ENCODE data around the gene SLC35G2.
"Not testable (repeated sequence)": the region's sequence is repeated elsewhere in the genome, so short reads cannot be mapped to it uniquely, and the experiment has no call there.

The SLC35G2 gene
- 0 to 0.49 reads per million in 2 donors for total RNA-seq

GRCh38 chr3:136818769-136819391 is at the start of gene SLC35G2:
SLC35G2 (plus strand) TSS chr3:136819126; CDS start chr3:136854461, 35,335 bp downstream.
- peak; percentile 9 for DNase-seq

GRCh38 chr3:136772709-136773108 is 46.2 kb upstream of the SLC35G2 start:
- no peak for DNase-seq

- no peak for DNase-seq
Observed at GRCh38 chr3:136778865-136779264, 40.1 kb upstream of the SLC35G2 start.

- no peak for DNase-seq
Observed at GRCh38 chr3:136780741-136781140, 38.2 kb upstream of the SLC35G2 start.

- DNase-seq, result no peak
Observed at GRCh38 chr3:136783708-136784191, 35.2 kb upstream of the SLC35G2 start.

GRCh38 chr3:136787349-136787748 is 31.6 kb upstream of the SLC35G2 start:
- DNase-seq, result peak; percentile 6

- DNase-seq, result no peak
Observed at GRCh38 chr3:136788154-136788553, 30.8 kb upstream of the SLC35G2 start.

GRCh38 chr3:136789976-136790375 is 28.9 kb upstream of the SLC35G2 start:
- no peak for DNase-seq

GRCh38 chr3:136790786-136791185 is 28.1 kb upstream of the SLC35G2 start:
- DNase-seq, result no peak

GRCh38 chr3:136792556-136793330 is 26.2 kb upstream of the SLC35G2 start:
- no peak for DNase-seq

GRCh38 chr3:136801146-136801545 is 17.8 kb upstream of the SLC35G2 start:
- DNase-seq, result not testable (repeated sequence)

- no peak for DNase-seq
Observed at GRCh38 chr3:136802481-136802996, 16.4 kb upstream of the SLC35G2 start.

- DNase-seq, result no peak
Observed at GRCh38 chr3:136804141-136804540, 14.8 kb upstream of the SLC35G2 start.

- DNase-seq, result no peak
Observed at GRCh38 chr3:136804813-136805212, 14.1 kb upstream of the SLC35G2 start.

GRCh38 chr3:136805795-136806194 is 13.1 kb upstream of the SLC35G2 start:
- no peak for DNase-seq

GRCh38 chr3:136811701-136812100 is 7.2 kb upstream of the SLC35G2 start:
- no peak for DNase-seq

- DNase-seq, result no peak
Observed at GRCh38 chr3:136817448-136817847, 1.5 kb upstream of the SLC35G2 start.

GRCh38 chr3:136818191-136818768 is 646 bp upstream of the SLC35G2 start:
- DNase-seq, result no peak

- no peak for DNase-seq
Observed at GRCh38 chr3:136819392-136819730, 435 bp downstream of the SLC35G2 start.

GRCh38 chr3:136819731-136820679 is 1.1 kb downstream of the SLC35G2 start:
- peak; percentile 9 for DNase-seq

- DNase-seq, result no peak
Observed at GRCh38 chr3:136831461-136831860, 12.5 kb downstream of the SLC35G2 start.

- no peak for DNase-seq
Observed at GRCh38 chr3:136835089-136835812, 16.3 kb downstream of the SLC35G2 start.
